Measurements from ENCODE around the gene SPDYE2B.
"Not testable (repeated sequence)": the region's sequence is repeated elsewhere in the genome, so short reads cannot be mapped to it uniquely, and the experiment has no call there.

The SPDYE2B gene

DNA sequence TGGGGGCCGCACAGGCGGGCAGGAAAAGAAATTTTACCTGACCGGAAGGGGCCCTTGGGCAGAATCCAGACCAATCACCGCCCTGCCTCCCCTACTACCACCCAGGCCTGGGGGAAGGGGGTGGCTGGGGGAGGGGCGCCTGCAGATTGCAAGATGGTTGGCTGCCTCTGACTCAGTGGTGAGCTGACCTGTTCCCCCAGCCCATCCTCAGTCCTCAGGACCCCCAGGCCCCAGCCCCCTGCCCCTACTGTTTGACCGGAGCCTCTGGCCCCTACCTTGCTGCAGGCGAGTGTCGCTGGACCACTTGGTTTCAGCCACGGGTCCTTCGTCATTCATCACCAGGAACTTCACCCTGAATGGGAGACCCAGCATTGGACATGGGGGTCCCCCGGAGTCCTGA is 11.3 kb upstream of the SPDYE2B start:
- DNase-seq (ENCODE audit: insufficient read length, low spot score); FAIRE-seq: not testable (repeated sequence)

DNA sequence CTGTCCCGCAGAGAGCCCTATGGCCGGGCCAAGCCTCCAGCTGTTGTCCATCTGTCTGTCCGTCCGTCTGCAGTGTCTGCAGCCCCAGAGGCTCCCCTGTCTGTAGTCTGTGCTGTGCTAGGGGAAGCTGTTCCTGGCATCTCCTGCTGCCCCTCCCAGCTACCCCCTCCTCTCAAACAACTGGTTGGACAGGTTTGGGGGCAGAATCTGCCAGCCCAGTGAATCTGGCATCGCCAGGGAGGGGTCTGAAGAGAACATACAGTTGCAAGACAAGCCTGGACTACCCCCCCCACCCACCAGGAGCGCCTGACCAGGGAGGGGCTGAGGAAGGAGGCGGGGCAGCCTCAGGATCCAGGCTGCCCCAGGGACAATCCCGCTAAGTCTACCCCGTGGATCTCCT is 7.4 kb upstream of the SPDYE2B start, which contains the start of gene UPK3BL1:
Gene UPK3BL1 (minus strand): TSS at position 101 of the 400 bp plus-strand sequence. CDS start 50 bp downstream, at position 51.
- not testable (repeated sequence) for DNase-seq (ENCODE audit: insufficient read length, low spot score)

DNA sequence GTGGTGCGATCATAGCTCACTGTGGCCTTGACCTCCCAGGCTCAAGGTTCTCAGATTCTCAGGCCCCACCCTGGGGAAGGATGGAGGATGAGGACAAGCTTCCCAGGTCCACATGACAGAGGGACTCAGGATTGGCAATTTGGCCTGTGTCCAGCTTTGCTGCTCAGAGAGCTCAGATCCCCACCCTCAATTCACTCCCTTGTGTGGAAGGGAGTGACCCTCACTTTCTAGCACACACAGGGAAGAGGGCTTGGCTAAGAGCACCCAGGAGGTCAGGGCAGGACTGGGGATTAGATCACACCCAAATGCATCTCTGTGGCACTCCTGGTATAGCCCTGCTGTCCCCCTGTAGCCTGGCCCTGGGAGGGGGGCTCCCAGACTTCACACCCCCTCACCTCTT is 6.7 kb upstream of the SPDYE2B start:
- DNase-seq (ENCODE audit: insufficient read length, low spot score); FAIRE-seq: not testable (repeated sequence)

More for the DNA sequence above, 7.4 kb upstream of the SPDYE2B start, which contains the start of gene UPK3BL1:
- not testable (repeated sequence) for FAIRE-seq

DNA sequence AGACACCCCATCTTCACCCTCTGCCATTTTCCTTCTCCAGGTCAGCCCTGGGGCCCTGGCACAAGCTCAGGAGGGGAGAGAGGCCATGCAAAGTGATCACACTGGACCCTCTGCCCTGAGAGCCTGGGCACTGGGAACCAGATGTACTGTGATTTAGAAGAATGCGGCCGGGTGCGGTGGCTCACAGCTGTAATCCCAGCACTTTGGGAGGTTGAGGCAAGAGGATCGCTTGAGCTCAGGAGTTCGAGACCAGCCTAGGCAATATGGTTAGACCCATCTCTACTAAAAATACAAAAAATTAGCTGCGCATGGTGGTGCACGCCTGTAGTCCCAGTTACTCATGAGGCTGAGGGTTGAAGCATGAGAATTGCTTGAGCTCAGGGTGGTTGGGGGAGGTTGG is 2.3 kb upstream of the SPDYE2B start:
- FAIRE-seq; DNase-seq (ENCODE audit: insufficient read length, low spot score): not testable (repeated sequence)

DNA sequence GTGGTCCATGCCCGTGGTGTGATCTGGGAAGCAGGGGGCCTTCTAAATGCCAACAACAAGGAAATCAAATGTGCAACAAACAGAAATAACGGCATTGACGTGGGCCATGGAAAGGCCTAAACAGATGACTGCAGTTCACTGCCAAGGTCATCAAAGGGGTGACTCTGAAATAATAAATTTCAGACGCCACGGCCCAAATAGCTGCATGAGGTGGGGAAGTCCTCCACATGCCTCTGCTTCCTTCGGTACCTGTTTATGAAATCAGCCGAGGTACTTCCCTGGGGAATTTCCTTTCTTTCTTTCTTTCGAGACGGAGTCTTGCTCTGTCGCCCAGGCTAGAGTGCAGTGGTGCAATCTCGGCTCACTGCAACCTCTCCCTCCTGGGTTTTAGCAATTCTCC is 14.6 kb downstream of the SPDYE2B start:
- FAIRE-seq: not testable (repeated sequence)

DNA sequence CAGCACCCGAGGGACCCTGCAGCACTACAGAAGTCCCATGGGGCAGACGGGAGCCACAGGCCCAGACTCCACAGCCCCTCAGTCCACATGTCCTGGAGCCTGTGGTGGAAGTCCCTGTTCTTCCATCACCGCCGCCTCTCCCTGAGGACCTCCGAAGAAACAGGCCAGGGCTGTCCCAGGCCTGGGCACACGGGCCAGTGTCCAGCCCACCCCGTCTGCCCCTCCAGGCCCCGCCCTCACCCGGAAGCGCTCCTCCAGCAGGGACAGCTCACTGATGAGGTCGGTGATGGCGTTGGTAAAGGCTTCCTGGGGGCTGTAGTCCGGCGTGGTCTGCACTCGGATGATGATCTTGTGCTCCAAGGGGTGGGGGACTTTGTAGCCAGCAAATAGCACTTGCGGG is 16.7 kb downstream of the SPDYE2B start:
- FAIRE-seq; DNase-seq (ENCODE audit: insufficient read length, low spot score): not testable (repeated sequence)

More for the DNA sequence above, 14.6 kb downstream of the SPDYE2B start:
- not testable (repeated sequence) for DNase-seq (ENCODE audit: insufficient read length, low spot score)

DNA sequence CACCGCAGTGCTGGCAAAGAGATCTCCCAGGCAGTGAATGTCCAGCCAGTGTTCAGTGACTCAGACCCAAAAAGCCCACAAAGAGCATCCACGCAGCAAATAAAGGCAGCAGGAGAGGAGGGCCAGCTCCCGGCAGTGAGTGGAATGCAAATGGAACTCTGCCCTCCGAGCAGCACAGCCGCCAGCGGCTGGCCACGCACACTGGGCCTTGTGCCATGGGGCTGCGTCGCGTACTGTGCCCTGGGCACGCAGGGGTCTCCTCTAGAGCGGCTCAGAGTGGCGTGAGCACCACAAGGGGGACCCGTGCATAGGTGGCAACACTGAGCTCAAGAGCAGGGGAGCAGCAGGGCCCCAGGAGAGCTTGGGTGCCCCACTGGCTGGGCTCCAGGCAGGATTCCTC is 17.4 kb downstream of the SPDYE2B start:
- not testable (repeated sequence) for FAIRE-seq; DNase-seq (ENCODE audit: insufficient read length, low spot score)

DNA sequence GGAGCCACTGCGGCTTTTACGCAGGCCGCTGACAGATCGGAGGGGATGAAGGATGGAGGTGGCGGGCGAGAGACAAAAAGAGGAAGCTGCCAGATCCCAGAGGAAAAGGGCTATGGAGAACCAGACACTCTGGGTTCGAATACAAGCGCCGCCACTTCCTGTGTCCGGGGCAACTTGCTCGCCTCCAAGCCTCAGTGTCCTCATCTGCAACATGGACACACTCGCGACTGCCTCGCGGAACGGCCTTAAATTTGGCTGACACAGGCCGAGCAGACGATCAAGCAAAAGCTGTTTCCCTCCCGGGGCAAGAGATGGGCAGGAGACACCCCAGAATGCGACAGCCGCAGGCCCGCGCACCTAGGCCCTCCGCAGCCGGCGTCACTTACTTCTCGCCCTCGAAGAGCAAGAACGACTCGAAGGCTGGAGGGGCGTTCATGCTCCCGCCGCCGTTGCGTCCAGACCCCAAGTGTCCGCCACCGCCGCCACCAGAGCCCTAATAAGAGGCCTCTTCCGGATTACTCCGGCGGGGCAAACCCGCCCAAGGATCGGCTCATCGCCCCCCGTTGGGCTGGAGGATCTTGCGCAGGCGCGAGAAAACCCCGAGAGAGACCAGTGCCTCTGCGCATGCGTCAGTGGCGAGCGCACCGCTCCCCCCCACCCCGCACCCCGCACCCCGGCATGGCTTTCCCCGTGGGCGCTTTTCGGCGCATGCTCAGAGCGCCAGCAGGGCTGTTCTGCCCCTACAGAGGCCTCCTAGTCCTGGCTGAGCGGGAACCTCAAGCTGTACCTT is 21.2 kb downstream of the SPDYE2B start, which contains the start of gene POLR2J2:
Gene POLR2J2 (minus strand): TSS at position 498 of the 790 bp plus-strand sequence. CDS start 62 bp downstream, at position 436.
- not testable (repeated sequence) for DNase-seq (ENCODE audit: insufficient read length, low spot score)

DNA sequence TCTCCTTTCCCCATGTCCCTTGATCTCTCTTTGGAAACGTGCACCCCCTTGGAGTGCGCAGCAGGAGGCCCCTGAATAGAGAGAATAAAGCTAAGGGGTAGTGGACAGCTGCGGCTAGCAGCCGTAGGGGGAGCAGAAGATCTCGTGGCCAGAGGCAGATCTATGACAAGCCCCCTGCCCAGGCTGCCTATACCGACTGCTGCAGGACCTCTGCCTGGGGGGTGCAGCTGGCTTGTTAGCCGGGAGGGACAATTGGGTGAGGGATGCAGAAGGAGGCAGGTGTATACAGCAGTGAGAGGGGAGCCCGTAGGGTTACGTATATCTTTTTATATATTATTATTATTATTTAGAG is 21.8 kb downstream of the SPDYE2B start:
- DNase-seq (ENCODE audit: insufficient read length, low spot score); FAIRE-seq: not testable (repeated sequence)

More for the DNA sequence above, 21.2 kb downstream of the SPDYE2B start, which contains the start of gene POLR2J2:
- not testable (repeated sequence) for FAIRE-seq

DNA sequence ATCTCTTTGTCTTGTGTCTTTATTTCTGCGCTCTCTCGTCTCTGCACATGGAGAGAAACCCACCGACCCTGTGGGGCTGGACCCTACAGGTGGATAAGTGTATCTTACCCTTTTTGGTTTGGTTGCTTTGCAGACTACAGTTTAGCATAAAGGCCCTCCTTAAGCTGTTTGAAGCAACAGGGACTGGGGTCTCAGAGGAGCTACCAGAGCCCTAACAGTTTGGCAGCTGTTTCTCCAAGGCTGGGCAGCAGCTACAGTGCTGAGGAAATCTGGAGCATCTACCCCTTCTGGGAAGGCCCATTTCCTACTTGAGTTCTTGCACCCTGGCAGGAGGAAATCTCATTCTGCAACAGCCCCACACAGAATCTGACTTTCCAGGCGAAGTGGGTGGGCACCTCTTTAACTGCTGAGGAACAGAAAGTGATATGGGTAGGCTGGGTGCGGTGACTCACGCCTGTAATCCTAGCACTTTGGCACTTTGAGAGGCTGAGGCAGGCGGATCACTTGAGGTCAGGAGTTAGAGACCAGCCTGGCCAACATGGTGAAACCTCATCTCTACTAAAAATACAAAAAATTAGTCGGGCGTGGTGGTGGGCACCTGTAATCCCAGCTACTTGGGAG is 23.4 kb downstream of the SPDYE2B start:
- DNase-seq (ENCODE audit: insufficient read length, low spot score); FAIRE-seq: not testable (repeated sequence)

DNA sequence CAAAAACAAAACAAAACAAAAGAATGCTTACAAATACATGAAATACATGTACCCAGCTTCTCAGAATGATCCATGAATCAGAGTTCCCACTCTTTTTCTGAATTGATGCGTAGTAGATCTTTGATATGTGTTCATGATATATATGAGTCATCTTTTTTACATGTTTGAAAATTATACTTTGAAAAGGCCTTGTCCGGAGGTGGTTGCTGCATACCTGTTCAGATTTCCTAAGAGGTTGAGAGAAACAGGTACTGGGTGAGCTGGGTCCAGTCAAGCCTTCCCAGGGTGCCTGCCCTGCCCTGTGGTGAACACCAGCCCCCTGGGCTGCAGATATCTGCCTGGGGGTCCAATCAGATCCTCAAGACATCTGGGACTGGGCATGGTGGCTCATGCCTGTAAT is 25.4 kb downstream of the SPDYE2B start:
- not testable (repeated sequence) for DNase-seq (ENCODE audit: insufficient read length, low spot score); FAIRE-seq

DNA sequence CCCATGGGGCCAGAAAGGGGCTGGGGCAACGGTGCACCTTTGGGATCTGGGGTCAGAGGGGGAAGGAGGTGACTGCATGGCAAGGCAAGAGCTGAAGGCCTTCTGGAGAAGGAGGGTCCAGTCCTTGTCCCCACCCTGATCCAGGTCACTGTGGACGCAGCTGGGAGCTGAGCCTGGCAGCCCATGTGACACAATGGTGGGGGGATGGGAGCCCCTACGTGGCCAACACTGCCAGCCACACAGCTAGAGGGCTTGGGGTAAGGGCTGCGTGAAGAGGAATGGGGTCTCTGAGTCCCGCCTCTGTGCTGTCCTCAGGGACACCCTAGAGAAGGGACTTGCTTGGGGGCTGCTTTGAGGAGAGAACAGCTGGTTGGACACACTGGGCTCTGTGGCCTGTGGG is 30.7 kb downstream of the SPDYE2B start:
- DNase-seq (ENCODE audit: insufficient read length, low spot score): not testable (repeated sequence)

DNA sequence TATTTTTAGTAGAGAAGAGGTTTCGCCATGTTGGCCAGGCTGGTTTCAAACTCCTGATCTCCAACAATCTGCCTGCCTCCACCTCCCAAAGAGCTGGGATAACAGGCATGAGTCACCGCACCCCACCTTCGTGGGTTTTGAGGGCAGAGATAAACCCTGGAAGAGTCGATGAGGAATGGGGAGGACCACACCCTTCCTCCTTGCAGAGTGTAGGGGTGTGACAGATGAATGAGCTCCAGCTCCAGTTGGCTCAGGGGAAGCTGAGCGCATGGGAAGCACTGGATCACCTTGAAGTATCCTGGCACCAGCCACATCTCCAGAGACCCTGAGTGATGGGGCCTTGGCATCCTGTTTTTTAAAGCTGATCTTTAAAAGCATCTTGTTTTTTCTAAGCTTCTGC is 32.4 kb downstream of the SPDYE2B start:
- not testable (repeated sequence) for DNase-seq (ENCODE audit: insufficient read length, low spot score); FAIRE-seq

More for the DNA sequence above, 30.7 kb downstream of the SPDYE2B start:
- not testable (repeated sequence) for FAIRE-seq

DNA sequence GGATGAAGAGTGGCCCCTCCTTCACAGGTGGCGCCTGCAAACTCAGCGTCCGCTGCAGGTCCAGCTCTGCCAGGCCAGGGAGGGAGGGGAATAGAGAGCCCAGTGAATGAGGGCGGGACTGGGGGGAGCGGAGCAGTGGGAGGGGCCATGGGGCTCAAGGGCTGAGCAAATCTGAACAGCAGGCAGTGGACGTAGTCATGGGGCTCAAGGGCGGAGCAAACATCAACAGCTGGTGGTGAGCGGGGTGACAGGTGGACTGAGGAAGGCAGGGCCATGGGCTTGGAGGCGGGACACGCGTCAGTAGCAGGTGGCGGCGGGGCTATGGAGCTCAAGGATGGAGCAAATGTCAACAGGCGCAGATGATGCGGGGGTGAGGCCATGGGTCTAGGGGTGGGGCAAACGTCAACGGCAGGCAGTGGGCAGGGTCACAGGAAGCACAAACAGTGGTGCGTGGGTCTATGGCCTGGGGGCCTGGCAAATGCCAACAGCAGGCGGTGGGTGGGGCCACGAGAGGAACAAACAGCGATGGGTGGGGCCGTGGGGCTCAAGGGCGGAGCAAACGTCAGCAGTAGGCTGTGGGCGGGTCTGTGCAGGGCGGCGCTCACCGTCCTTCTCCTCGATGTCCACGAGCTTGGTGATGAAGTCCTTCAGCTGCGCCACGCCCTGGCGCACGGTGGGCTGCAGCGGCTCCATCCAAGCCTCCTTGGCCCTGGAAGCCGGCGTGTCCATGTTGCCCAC is 38.3 kb downstream of the SPDYE2B start:
- not testable (repeated sequence) for FAIRE-seq

DNA sequence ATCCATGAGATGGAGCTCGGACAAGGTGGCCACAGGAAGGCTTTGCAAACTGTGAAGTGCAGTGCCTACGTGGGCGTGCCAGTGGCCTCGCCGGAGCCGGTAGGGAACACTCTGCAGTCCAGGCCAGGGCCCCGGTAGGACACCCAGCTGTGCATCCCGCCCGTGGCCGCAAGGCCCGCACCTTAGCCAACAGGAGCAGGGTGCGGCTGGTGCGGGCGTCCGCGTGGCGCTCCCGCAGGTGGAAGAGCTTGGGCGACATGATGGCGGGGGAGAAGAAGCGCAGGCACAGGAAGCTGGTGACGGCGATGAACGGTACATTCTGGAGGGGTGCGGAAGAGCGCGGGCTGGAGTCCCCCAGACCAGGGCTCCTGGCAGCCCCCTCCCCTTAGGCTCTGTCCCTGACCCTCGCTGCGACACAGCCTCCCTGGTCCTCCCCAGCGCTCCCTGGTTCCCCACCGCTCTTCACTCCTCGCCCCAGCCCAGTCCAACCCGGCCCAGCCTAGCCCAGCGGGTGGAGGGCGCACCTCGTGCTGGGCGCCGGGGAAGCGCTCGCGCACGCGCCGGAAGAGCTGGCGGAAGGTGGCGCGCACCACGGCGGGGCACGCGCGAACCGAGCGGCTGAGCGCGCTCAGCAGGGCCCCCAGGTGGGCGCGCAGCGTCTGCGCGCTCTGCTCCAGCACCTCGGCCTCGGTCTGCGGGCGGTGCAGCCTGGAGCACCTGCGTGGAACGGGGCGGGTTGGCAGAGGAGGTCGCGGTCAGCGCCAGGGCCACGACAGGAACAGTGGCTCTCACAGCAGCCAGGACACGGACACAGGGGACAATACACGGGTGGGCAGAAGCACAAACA is 39.5 kb downstream of the SPDYE2B start:
- FAIRE-seq: not testable (repeated sequence)

More for the DNA sequence above, 38.3 kb downstream of the SPDYE2B start:
- DNase-seq (ENCODE audit: insufficient read length, low spot score): not testable (repeated sequence)

DNA sequence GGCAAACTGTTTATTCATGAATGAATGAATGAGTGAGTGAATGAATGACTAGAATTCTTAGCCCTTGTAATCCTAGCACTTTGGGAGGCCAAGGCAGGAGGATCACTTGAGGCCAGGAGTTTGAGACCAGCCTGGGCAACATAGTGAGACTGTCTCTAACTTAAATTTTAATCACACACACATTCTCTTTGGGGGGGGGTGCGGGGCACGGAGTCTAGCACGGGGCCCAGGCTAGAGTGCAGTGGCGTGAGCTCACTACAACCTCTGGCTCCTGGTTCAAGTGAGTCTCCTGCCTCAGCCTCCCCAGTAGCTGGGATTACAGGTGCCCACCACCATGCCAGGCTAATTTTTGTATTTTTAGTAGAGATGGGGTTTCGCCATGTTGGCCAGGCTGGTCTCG is 40.5 kb downstream of the SPDYE2B start:
- FAIRE-seq; DNase-seq (ENCODE audit: insufficient read length, low spot score): not testable (repeated sequence)

More for the DNA sequence above, 39.5 kb downstream of the SPDYE2B start:
- DNase-seq (ENCODE audit: insufficient read length, low spot score): not testable (repeated sequence)

DNA sequence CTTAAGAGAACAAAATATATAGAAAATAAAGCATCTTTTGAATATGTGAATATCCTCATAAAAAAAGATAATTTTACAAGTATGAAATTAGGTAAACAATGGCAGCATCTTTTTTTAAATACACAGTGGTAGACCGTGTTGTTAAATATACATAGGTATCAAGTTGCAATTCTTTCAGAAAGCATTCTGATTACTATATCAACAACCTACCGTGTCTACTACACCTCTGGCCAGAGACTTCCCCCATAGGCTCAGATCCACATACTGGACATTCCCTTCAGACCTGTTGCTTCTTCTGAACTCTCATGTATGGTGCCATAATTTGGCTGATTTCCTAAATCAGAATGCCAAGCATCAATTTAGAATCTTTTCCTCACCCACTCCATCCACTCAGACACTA is 43.9 kb downstream of the SPDYE2B start:
- DNase-seq (ENCODE audit: insufficient read length, low spot score); FAIRE-seq: not testable (repeated sequence)

DNA sequence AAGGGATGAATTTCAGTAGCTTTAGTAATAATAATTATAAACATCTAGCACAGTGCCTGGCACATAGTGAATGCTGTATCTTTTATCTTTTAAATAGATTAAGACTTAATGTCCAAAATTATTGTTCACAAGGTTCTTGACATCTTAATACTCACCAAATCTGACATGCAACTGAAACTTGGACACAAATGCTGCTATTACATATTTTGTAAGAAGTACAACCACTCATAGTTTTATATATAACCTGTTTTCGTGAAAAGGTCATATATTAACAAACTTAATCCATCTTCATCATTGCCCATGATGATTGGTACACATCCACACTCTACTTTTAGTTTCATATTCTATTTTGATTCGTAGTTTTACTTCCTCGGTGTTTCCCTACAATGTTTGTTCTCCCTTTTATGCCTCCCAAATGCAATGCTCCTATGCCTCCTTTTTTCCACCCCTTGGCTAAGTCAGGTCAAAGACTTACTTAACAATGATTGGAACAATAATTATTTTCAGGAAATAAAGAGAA is 45.0 kb downstream of the SPDYE2B start:
- FAIRE-seq: peak; percentile 60
- DNase-seq (ENCODE audit: insufficient read length, low spot score): not testable (repeated sequence)

DNA sequence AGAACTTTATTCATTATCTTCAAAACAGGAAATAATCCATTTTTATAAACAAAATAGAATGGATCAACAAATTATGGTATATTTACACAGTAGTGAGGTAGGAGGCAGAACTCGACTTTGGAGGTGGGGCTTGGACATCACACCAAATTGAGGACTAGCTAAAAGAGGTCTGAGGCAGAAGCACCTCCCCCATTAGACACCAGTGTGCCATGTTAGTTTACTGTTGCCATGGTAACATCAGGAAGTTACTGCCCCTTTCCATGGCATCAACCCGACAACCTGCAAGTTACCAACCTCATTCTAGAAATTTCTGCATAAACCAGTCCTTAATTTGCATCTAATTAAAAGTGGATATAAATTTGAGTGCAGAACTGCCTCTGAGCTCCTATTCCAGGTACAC is 45.9 kb downstream of the SPDYE2B start:
- DNase-seq (ENCODE audit: insufficient read length, low spot score); FAIRE-seq: not testable (repeated sequence)

All from H54 (cell line).